Thyroid gland (tissue), 4 donors: Measurements from ENCODE around the gene PLBD2.

Experiments
- CTCF ChIP-seq, 6 experiments: fragments of 200-600 bp in 3 of 6; fragments of 450-650 bp in 3 of 6; sonication (generic) in 3 of 6; IDR thresholded peaks; one replicate each; pipeline ENCODE4 v1.5.1; 2016 to 2019; ENCODE audit warnings: antibody characterized with exemption in 6 of 6, mild to moderate bottlenecking in 2 of 6, inconsistent platforms in 1 of 6, moderate library complexity in 1 of 6
- POLR2A ChIP-seq, 2 donors: fragments of 450-650 bp; IDR thresholded peaks; one replicate each; pipeline ENCODE4 v1.6.1; 2017; ENCODE audit warnings: antibody characterized with exemption in 2 of 2, mild to moderate bottlenecking in 2 of 2, moderate library complexity in 1 of 2

- no peak for TF ChIP-seq POLR2A (IDR thresholded peaks at IDR 0.05)
- TF ChIP-seq CTCF (IDR thresholded peaks at IDR 0.05) = no peak
Measured at GRCh38 chr12:113351089-113351488, 7.3 kb upstream of the PLBD2 start.
